ENCODE measurements around the gene PPP1R3D. TPM values are rescaled to one million over a fixed set of nuclear protein-coding genes. Genes with fewer than 3 reads are reported as not detected.

The PPP1R3D gene, protein sequence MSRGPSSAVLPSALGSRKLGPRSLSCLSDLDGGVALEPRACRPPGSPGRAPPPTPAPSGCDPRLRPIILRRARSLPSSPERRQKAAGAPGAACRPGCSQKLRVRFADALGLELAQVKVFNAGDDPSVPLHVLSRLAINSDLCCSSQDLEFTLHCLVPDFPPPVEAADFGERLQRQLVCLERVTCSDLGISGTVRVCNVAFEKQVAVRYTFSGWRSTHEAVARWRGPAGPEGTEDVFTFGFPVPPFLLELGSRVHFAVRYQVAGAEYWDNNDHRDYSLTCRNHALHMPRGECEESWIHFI
- total RNA-seq, result 1 to 10 TPM; 7.0 to 7.5 TPM

DNA sequence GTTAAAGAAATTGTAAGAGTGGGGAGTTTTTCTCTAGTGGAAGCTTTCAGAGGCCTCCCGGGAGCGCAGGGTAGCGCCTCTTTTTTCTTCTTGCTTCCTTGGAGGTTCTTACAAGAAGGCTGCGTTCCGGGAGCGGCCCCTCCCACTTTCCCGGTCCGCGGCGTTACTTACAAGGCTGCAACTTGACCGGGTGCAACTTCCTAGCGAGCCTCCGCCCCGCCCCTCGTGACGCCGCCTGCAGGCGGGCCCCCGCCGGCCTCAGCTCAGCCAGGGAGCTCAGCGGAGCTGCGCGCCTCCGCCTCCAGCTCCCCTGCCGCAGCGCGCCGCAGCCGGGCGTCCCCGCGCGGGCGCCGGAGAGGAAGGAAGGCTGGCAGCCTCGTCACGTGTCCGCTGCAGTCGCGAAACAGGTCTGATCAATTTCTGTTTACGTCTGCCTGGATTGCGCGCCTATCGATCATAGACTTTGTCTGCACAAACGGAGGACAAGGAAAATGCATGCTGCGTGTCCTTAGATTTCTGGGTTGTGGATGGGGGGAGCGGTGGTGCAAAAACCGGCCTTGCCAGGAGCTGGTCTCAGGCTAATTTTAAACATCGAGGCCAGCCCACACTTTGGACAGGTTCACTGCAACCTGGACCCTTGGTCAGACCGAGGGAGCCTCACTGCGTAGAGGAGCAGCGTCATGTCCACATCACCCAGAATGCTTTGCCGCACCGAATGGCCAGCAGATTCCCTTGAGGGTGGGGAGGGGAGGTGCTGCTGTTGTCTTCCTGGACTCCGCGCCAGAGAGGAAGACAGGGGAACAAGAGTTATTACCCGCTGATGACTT is at the start of gene PPP1R3D, which contains the start of gene FAM217B:
TSS of gene PPP1R3D (minus strand) at position 177 of the 827 bp plus-strand sequence. CDS start 374 bp downstream, outside the sequence.
TSS of gene FAM217B (plus strand) at position 261 of the 827 bp plus-strand sequence. CDS start 3,555 bp downstream, outside the sequence.
- Mint-ChIP-seq H3K4me1 (peaks cover 40% of the 10 kb centered on the region), H3K36me3 (ENCODE audit: low read depth) (peaks cover 34% of the 10 kb centered on the region), H3K27ac (peak within 1 kb of the TSS; percentile 98), H3K27me3 (no peaks in the 10 kb centered on the region), H3K9me3 (no peaks in the 10 kb centered on the region), H3K4me3 (peak within 1 kb of the TSS; percentile 95)
- ChIA-PET POLR2A (interaction anchor here (0.6 kb wide), 1 partner anchor 165 kb away, joined by 4 read pairs; no protein-coding TSS in a partner anchor), CTCF (interaction anchor here (1.0 to 2.2 kb wide), 4 partner anchors 8 to 13 kb away, joined by 4 to 8 read pairs (median 4); no protein-coding TSS in a partner anchor)
- peak; percentile 90 for DNase-seq

DNA sequence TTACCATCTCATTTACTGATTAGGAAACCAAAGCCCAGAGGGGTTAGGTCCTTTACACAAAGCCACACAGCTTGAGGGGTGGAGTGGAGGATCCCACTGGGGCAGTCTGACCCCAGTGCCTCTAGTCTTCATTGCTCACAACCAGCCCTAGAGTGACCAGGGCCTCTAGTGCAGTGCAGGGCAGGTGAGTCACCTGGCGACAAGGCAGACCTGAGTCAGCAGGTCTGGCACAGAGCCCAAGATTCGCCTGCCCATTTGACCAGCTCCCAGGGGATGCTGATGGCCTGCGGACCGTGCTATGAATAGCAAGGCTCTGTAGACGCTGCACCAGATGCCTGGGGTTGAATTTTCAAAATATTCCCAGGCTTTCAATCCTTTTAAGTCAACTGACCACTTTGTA is 48.0 kb upstream of the PPP1R3D start:
- H3K4me3 Mint-ChIP-seq, result no peak overlapping the region
- H3K4me1 Mint-ChIP-seq, result no peaks in the 10 kb centered on the region
- no peaks in the 10 kb centered on the region for H3K9me3 Mint-ChIP-seq
- H3K27ac Mint-ChIP-seq, result no peak overlapping the region
- POLR2A ChIA-PET, result no interaction called here
- no peaks in the 10 kb centered on the region for H3K27me3 Mint-ChIP-seq
- H3K36me3 Mint-ChIP-seq (ENCODE audit: low read depth), result no peaks in the 10 kb centered on the region
- no peak for DNase-seq
- CTCF ChIA-PET, result no interaction called here

DNA sequence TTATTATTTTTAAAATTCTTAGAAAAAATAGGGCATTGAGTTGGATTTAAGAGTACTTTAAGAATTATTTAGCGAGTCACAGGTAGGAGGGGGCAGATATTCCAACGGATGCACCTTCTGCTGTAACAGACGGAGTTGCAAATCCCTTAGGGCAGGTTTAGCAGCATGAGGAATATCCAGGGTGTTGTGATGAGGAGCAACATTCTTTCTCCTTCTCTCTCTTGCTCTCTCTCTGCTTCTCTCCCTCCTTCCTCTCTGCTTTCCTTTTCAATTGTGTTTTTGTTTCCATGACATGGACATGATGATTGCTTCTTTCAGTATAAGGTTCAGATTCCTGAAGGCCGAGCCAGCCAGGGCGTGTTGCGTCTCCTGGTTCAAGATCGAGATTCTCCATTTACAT is 47.0 kb upstream of the PPP1R3D start:
- H3K27ac Mint-ChIP-seq, result no peak overlapping the region

DNA sequence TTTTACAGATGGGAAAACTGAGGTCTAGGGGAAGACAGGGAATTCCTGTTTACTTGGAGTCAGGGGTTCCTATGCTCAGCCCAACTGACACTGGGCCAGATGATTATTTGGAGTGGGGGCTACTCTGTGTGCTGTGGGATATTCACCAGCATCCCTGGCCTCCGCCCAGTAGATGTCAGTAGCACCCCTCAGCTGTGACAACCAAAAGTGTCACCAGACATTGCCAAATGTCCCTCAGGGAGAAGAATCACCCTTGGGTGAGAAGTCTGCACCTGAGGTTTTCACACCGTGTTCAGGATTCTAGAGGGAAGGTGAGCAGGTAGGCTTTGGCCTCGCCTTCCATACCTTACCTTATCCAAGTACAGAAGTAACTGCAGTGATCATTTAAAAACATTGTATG is 45.8 kb upstream of the PPP1R3D start:
- H3K27ac Mint-ChIP-seq, result no peak overlapping the region
- H3K9me3 Mint-ChIP-seq, result no peaks in the 10 kb centered on the region
- peak; percentile 12 for DNase-seq
- POLR2A ChIA-PET, result no interaction called here
- no peak overlapping the region for H3K4me3 Mint-ChIP-seq
- no peaks in the 10 kb centered on the region for H3K36me3 Mint-ChIP-seq (ENCODE audit: low read depth)
- H3K27me3 Mint-ChIP-seq, result no peaks in the 10 kb centered on the region
- H3K4me1 Mint-ChIP-seq, result no peaks in the 10 kb centered on the region
- CTCF ChIA-PET, result no interaction called here

More for the DNA sequence above, 47.0 kb upstream of the PPP1R3D start:
- no peaks in the 10 kb centered on the region for H3K36me3 Mint-ChIP-seq (ENCODE audit: low read depth)
- H3K27me3 Mint-ChIP-seq, result no peaks in the 10 kb centered on the region
- CTCF ChIA-PET, result interaction anchor here (1.3 kb wide), 1 partner anchor 278 kb away, joined by 3 read pairs; no protein-coding TSS in a partner anchor
- H3K4me3 Mint-ChIP-seq, result no peak overlapping the region
- H3K4me1 Mint-ChIP-seq, result no peaks in the 10 kb centered on the region
- no peaks in the 10 kb centered on the region for H3K9me3 Mint-ChIP-seq
- no peak for DNase-seq
- POLR2A ChIA-PET, result no interaction called here

DNA sequence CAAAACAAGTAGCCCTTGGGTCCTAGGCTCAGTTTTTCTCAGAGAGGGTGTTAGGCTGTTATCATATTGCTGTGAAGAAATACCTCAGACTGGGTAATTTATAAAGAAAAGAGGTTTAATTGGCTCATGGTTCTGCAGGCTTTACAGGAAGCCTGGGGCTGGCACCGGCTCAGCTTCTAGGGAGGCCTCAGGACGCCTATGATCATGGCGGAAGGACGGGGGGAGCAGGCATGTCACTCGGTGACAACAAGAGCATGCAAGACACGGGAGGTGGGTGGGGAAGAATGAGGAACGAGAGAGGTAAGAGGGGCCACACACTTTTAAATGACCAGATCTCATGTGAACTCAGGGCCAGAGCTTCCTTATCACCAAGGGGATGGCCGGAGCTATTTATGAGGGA is 45.1 kb upstream of the PPP1R3D start:
- Mint-ChIP-seq H3K27me3 (no peaks in the 10 kb centered on the region), H3K27ac (no peak overlapping the region), H3K9me3 (no peaks in the 10 kb centered on the region), H3K36me3 (ENCODE audit: low read depth) (no peaks in the 10 kb centered on the region), H3K4me3 (no peak overlapping the region), H3K4me1 (no peaks in the 10 kb centered on the region)
- CTCF ChIA-PET, result no interaction called here
- POLR2A ChIA-PET, result no interaction called here
- no peak for DNase-seq

DNA sequence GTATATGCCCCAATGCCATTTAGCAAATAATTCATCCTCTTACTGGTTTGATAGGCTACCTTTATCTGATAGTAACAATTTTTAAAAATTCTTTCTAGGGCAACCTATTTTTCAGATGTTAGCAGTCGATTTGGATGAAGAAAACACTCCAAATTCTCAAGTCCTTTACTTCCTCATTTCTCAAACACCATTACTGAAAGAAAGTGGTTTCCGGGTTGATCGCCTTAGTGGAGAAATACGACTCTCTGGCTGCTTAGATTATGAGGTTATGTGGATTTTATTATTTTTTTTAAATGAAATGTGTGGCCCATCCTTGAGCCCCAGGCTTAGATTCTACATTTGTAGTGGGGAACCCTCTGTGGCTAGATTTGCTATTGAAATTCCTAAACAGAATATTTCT is 44.4 kb upstream of the PPP1R3D start:
- DNase-seq, result no peak
- Mint-ChIP-seq H3K36me3 (ENCODE audit: low read depth) (no peaks in the 10 kb centered on the region), H3K4me3 (no peak overlapping the region), H3K4me1 (no peaks in the 10 kb centered on the region), H3K27me3 (no peaks in the 10 kb centered on the region), H3K9me3 (no peaks in the 10 kb centered on the region), H3K27ac (no peak overlapping the region)
- CTCF ChIA-PET, result no interaction called here
- POLR2A ChIA-PET, result no interaction called here

DNA sequence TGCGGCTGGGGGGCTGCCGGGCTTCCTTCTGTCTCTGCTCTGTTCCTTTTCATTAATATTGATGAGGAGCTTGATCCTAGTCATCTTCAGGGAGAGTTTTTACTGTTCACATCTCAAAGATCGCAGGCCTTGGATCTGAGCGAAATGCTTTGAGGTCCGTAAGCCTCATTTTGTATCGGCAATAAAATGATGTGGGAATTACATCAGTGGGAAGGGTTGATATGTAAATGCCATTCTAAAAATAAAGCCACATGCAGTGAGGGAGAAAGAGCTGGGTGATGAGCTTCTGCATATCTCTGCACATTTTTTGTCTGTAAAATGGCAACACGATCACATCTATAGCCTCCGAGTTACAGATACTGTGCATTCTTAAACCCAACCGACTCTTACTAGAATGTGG is 43.0 kb upstream of the PPP1R3D start:
- no peaks in the 10 kb centered on the region for H3K36me3 Mint-ChIP-seq (ENCODE audit: low read depth)
- no peaks in the 10 kb centered on the region for H3K27me3 Mint-ChIP-seq
- H3K9me3 Mint-ChIP-seq, result no peaks in the 10 kb centered on the region
- no peak for DNase-seq
- H3K4me1 Mint-ChIP-seq, result no peaks in the 10 kb centered on the region
- no peak overlapping the region for H3K27ac Mint-ChIP-seq
- POLR2A ChIA-PET, result no interaction called here
- CTCF ChIA-PET, result no interaction called here
- H3K4me3 Mint-ChIP-seq, result no peak overlapping the region

DNA sequence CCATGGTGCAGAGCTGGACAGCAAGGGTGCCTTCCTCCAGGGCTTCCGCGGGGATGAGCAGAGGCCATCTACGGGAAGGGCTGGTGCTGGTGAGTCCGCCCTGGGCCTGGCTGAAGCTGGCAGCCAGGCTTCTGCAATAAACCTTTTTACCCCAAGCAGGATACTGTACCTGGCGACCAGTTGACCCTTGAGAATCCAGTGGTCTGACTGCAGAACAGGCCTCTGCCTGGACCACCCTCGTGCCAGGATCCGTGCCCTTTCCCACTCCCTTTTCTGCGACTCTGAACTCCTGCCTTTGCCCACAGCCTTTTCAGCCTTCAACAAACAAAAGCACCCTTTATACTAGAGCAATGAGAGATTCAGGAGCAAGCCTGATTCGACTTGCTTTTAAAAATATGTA is 37.0 kb upstream of the PPP1R3D start:
- no peaks in the 10 kb centered on the region for H3K4me1 Mint-ChIP-seq
- H3K27ac Mint-ChIP-seq, result no peak overlapping the region
- ChIA-PET POLR2A (no interaction called here), CTCF (no interaction called here)
- DNase-seq, result no peak
- H3K9me3 Mint-ChIP-seq, result no peaks in the 10 kb centered on the region
- H3K36me3 Mint-ChIP-seq (ENCODE audit: low read depth), result no peaks in the 10 kb centered on the region
- H3K27me3 Mint-ChIP-seq, result no peaks in the 10 kb centered on the region
- no peak overlapping the region for H3K4me3 Mint-ChIP-seq

DNA sequence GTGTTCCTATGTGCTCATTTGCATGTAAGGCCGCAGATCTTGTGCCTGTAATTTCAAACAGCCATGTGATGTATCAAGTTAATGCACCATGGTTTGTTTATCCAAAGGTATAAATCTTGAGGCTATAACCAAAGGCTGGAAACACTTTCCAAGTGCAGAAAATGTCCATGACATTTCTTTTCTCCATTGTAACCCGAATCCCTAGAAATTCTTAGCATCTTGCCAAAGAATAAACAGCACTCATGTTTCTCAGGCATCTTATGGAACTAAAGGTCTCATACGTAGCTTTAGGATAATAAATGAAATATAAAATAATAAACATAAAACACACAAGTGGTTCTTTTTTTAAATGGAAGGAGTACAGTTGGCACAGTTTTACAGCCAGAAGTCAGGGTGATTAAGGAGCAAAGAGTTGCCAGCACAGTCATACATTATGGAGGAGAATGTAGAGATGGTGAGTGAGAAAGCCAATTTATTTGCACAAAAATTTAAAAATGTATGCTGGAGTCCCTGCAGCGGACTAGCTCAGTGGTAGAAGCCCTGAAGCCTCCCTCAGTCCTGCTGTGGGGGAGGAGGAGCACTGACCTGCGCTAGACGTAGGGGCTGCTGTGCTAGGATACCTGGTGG is 36.2 kb upstream of the PPP1R3D start:
- Mint-ChIP-seq H3K27me3 (no peaks in the 10 kb centered on the region), H3K27ac (no peak overlapping the region), H3K9me3 (no peaks in the 10 kb centered on the region), H3K36me3 (ENCODE audit: low read depth) (no peaks in the 10 kb centered on the region), H3K4me3 (no peak overlapping the region), H3K4me1 (no peaks in the 10 kb centered on the region)
- ChIA-PET POLR2A (no interaction called here), CTCF (no interaction called here)
- DNase-seq, result no peak

DNA sequence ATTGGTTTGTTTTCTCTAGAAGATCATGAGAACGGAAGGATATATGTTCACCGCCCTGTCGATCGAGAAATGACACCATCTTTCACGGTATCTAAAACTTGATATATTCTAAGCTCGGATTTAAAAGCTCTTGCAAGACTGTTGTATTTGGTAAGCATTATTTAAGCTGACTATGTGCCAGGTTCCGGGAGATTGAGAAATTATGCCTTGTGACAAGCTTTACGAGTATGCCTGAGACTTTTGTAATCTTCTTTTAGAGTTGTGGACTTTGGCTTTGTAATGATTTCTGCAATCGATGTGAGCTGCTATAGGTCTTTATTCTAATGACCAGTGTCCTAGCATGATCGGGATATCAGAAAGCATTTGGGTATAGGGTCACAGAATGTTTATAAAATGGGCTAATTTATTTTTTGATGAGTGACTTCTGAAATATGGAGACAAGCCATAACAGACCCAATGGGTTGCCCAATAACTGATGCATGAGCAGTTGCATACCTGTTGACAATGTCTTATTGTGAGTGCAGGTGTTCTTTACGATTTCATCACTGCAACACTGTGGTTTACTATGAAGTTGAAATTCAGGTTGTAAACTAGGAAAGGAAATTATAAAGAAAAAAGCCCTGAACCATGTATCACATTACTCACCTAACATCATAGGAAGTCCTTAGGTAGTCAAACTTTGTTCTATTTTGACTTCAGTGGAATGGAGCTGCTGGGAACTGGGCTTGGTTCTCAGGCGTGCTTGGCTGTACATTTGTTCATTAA is 32.1 kb upstream of the PPP1R3D start:
- Mint-ChIP-seq H3K27ac (no peak overlapping the region), H3K4me1 (no peaks in the 10 kb centered on the region), H3K36me3 (ENCODE audit: low read depth) (no peaks in the 10 kb centered on the region), H3K27me3 (no peaks in the 10 kb centered on the region), H3K9me3 (no peaks in the 10 kb centered on the region), H3K4me3 (no peak overlapping the region)
- ChIA-PET POLR2A (no interaction called here), CTCF (no interaction called here)
- no peak for DNase-seq

DNA sequence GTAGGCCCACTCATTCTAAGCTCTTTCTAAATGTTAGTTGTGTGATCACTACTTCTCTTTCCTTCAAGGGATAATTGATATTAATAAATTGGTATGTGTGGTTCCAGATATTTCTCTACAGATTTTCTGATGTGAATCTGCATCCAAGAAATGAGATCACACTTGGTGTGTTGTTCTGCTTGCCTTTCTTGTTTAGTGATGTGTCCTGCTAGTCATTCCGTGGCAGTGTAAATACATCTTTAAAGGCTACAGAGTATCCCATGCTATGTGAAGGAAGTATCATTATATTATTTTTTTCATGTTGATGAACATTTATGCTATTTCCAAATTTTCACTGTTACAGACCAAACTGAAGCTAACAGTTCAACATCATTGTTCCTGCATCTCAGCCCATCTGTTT is 31.3 kb upstream of the PPP1R3D start:
- Mint-ChIP-seq H3K4me3 (no peak overlapping the region), H3K4me1 (no peaks in the 10 kb centered on the region), H3K27me3 (no peaks in the 10 kb centered on the region), H3K27ac (no peak overlapping the region), H3K9me3 (no peaks in the 10 kb centered on the region), H3K36me3 (ENCODE audit: low read depth) (no peaks in the 10 kb centered on the region)
- ChIA-PET POLR2A (no interaction called here), CTCF (interaction anchor here (0.6 kb wide), 1 partner anchor 33 kb away, joined by 6 read pairs; no protein-coding TSS in a partner anchor)
- DNase-seq, result no peak

DNA sequence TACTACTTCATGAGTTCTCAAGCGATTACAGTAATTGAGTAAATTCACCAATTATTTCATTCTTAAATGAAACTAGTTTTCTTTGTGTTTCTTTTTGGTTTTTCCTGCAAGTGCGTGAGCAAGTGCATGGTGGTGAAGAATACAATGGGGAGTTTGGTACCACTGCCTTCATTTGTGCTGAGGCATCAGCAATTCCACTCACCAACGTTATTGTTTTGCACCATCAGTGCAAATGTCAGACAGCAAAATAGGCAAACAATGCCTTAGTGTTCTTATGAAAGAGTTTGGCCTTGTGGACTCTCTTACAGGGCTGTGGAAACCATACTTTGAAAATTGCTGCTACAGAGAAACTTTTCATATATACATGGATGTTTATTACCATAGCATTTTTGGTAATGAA is 26.3 kb upstream of the PPP1R3D start:
- H3K9me3 Mint-ChIP-seq, result no peaks in the 10 kb centered on the region
- CTCF ChIA-PET, result no interaction called here
- DNase-seq, result no peak

More for the DNA sequence above, 26.3 kb upstream of the PPP1R3D start:
- no peak overlapping the region for H3K27ac Mint-ChIP-seq
- H3K27me3 Mint-ChIP-seq, result no peaks in the 10 kb centered on the region
- no peaks in the 10 kb centered on the region for H3K4me1 Mint-ChIP-seq
- H3K4me3 Mint-ChIP-seq, result no peak overlapping the region
- no peaks in the 10 kb centered on the region for H3K36me3 Mint-ChIP-seq (ENCODE audit: low read depth)
- POLR2A ChIA-PET, result no interaction called here

All from activated CD4-positive, alpha-beta T cell treated with anti-CD3 and anti-CD28 coated beads, Interleukin-2, amount 10 ng/mL, durations not matched to agents 7 days and 5 days (primary cell).